ENCODE measurements around the gene CD27. TPM values are rescaled to one million over a fixed set of nuclear protein-coding genes. Genes with fewer than 3 reads are reported as not detected.
A peak's percentile ranks its signal among the peaks of the same experiment; 100 is the strongest.

The CD27 gene
- total RNA-seq, 6 experiments from 2014 or later = 0.33 to 1.2 (median 0.68) TPM; not detected in 1

- Histone ChIP-seq H3K9me3 (no peaks in the 10 kb centered on the region), H3K4me1 (peaks cover 0 to 13% (median 6%) of the 10 kb centered on the region in 4 donors), H3K27me3 (no peaks in the 10 kb centered on the region), H3K4me3 (peak overlapping the region; percentile 79 to 92 (median 80)), H3K36me3 (peaks cover 0 to 22% (median 0%) of the 10 kb centered on the region in 4 donors), H3K27ac (peak overlapping the region; percentile 94 to 96 (median 96))
- intact Hi-C loops (cut with DNase I) = loop anchor here in 1 of 2 donors (10.0 kb wide), 1 partner anchor 126 kb away; no protein-coding TSS in a partner anchor
- 4% methylated on average over 9 of the region's 11 CpGs for WGBS (ENCODE audit: insufficient coverage, low coverage, low lambda C conversion rate, missing lambda C conversion rate)
- peak in 2 of 3 donors; percentile 56 to 58 for DNase-seq
- ATAC-seq = no peak
- TF ChIP-seq POLR2A (IDR thresholded peaks at IDR 0.05) (no peak), CTCF (IDR thresholded peaks at IDR 0.05) (no peak)
Observed at GRCh38 chr12:6450869-6451347, 6.2 kb downstream of the CD27 start.

GRCh38 chr12:6451348-6452244, 6.8 kb downstream of the CD27 start, which contains the start of gene TAPBPL:
Gene TAPBPL (plus strand): TSS chr12:6452042. CDS start chr12:6452249, 207 bp downstream.
- Histone ChIP-seq H3K9me3 (no peaks in the 10 kb centered on the region), H3K4me3 (peak within 1 kb of the TSS; percentile 79 to 92 (median 80)), H3K27ac (peak within 1 kb of the TSS; percentile 94 to 96 (median 96)), H3K4me1 (peaks cover 0 to 13% (median 6%) of the 10 kb centered on the region in 4 donors), H3K36me3 (peaks cover 0 to 24% (median 0%) of the 10 kb centered on the region in 4 donors), H3K27me3 (no peaks in the 10 kb centered on the region)
- intact Hi-C loops (cut with DNase I) = loop anchor here in 1 of 2 donors (10.0 kb wide), 1 partner anchor 127 kb away; no protein-coding TSS in a partner anchor
- peak; percentile 89 to 92 (median 90) for ATAC-seq
- peak; percentile 82 to 93 (median 90) for DNase-seq
- under 1% methylated on average over 22 of the region's 27 CpGs for WGBS (ENCODE audit: insufficient coverage, low coverage, low lambda C conversion rate, missing lambda C conversion rate)
- TF ChIP-seq POLR2A (IDR thresholded peaks at IDR 0.05) = peak; percentile 74
- no peak for TF ChIP-seq CTCF (IDR thresholded peaks at IDR 0.05)

- ATAC-seq (peak; percentile 40 to 53 (median 49)), DNase-seq (peak in 2 of 3 donors; percentile 64 to 67)
- WGBS (ENCODE audit: insufficient coverage, low coverage, low lambda C conversion rate, missing lambda C conversion rate) = 0% methylated on average over 9 of the region's 9 CpGs
- TF ChIP-seq CTCF (IDR thresholded peaks at IDR 0.05) = no peak
- TF ChIP-seq POLR2A (IDR thresholded peaks at IDR 0.05) = no peak
- intact Hi-C loops (cut with DNase I) = loop anchor here in 1 of 2 donors (10.0 kb wide), 1 partner anchor 128 kb away; no protein-coding TSS in a partner anchor
- Histone ChIP-seq H3K4me3 (peak overlapping the region; percentile 79 to 92 (median 80)), H3K27me3 (no peaks in the 10 kb centered on the region), H3K9me3 (no peaks in the 10 kb centered on the region), H3K36me3 (peaks cover 0 to 32% (median 0%) of the 10 kb centered on the region in 4 donors), H3K4me1 (peaks cover 0 to 13% (median 6%) of the 10 kb centered on the region in 4 donors), H3K27ac (peak overlapping the region; percentile 94 to 96 (median 96))
Observed at GRCh38 chr12:6452245-6452943, 7.6 kb downstream of the CD27 start.

Measured in right lobe of liver (tissue), 6 donors.